HG02970 (cell line): ENCODE measurements around the gene CYSTM1.
"Not testable (repeated sequence)": the region's sequence is repeated elsewhere in the genome, so short reads cannot be mapped to it uniquely, and the experiment has no call there.

Experiments
- ATAC-seq: cut with Tn5 transposase; IDR thresholded peaks from one replicate; pipeline ENCODE4 v1.9.1; 2021; ENCODE audit warnings: mild to moderate bottlenecking, moderate library complexity, moderate number of reproducible peaks; ENCODE audit not compliant: unreplicated experiment, low FRiP score

Gene CYSTM1

GRCh38 chr5:140147460-140147859 is 27.5 kb upstream of the CYSTM1 start:
- ATAC-seq, result no peak

DNA sequence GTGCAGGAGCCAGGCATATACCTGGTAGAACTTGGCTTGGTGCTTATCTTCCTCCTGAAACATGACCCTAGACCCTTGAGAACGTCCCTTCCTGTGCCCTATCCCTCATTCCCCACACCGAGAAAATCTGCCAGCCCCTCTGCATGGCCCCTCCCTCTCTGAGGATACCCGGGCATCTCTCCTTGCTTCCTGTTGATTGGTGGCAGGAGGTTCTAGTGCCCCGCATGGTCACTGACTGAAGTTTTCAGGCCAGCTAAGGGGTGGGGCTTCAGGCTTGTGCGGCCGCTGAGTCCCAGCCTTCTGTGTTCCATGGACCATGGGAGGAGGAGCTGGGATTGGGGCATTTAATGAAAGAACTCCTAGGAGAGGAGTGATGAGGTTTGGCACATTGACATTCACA is 26.5 kb upstream of the CYSTM1 start:
- ATAC-seq, result no peak

- ATAC-seq, result no peak
These were observed 24.8 kb upstream of the CYSTM1 start for GRCh38 chr5:140150201-140150600.

DNA sequence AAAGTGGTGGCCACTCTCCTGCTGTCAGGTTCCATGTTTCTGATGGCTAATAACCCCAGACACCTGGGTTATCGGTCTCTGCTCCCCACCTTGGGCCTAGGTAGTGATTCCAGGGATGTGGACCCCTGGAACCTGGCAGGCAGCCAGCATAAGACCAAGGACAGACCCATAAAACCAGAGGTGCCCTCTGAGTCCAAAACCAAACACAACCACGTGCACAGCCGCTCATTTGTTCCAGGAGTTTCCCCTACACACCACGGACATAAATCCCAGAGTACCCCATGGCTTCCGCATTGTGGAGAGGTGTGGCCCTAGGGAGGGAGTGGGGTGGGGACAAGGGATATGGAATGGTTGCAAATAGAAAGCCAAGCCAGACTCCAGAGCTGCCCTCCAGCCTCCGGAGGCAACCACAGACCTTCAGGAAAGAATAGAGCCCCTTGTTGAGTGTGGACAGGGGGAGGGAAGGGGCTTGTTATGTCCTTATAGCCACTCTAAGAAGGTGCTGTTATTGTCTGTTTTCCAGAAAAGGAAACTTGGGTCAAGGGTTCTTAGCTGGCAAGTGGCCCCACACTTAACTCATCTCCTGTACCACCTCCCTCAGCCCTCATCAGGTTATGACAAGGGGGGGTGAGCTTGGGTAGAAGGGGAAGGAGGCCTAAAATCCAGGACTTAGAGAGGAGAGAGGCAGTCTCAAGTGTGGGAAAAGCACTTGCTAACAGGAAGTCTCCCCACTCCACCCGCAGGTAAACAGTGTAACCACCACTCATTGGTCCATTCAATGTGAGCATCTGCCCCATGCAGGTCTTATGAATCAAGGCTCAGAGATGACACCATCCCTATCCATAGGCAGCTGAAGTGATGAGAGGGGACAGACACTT is 23.6 kb upstream of the CYSTM1 start:
- no peak for ATAC-seq

- ATAC-seq, result no peak
These were observed 22.7 kb upstream of the CYSTM1 start for GRCh38 chr5:140152022-140152999.

DNA sequence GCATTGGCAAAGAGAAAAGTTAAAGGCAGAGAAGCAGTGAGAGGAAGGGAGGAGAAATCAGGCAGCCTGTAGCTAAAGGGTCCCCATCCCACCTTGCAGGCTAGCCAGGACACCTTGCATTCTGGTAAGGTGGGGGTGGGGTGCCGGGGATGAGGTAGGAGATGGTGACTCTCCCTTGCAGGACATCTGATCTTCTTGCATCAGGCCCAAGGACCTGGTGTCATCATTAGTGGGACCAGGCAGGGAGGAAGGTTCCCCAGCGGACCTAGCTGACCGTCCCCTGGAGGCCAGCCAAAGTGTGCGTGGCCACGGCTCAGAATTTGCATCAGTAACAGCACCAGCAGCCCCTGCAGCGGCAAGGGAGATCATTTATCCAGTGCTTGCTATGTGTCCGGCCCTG is 21.7 kb upstream of the CYSTM1 start:
- ATAC-seq, result no peak

DNA sequence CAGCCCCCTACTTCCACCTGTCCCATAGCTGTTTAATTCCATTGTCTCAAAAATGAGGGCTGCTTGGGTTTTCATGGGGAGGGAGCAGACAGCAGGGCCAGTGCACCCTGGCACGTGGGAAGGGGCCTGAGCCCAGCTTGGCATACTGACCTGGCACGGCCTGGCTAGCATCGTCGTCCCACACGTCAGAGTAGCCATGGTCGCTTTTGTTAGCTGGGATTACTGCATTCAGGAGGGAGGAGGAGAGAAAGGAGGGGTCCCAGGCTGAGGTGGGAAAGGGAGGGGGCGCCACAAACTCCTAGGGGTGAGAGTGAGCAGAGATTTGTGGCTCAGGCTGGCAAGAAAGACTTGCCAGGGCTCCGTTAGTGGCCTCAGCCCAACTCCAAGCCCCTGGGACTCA is 21.1 kb upstream of the CYSTM1 start:
- no peak for ATAC-seq

GRCh38 chr5:140154710-140155381 is 20.1 kb upstream of the CYSTM1 start:
- ATAC-seq, result not testable (repeated sequence)

DNA sequence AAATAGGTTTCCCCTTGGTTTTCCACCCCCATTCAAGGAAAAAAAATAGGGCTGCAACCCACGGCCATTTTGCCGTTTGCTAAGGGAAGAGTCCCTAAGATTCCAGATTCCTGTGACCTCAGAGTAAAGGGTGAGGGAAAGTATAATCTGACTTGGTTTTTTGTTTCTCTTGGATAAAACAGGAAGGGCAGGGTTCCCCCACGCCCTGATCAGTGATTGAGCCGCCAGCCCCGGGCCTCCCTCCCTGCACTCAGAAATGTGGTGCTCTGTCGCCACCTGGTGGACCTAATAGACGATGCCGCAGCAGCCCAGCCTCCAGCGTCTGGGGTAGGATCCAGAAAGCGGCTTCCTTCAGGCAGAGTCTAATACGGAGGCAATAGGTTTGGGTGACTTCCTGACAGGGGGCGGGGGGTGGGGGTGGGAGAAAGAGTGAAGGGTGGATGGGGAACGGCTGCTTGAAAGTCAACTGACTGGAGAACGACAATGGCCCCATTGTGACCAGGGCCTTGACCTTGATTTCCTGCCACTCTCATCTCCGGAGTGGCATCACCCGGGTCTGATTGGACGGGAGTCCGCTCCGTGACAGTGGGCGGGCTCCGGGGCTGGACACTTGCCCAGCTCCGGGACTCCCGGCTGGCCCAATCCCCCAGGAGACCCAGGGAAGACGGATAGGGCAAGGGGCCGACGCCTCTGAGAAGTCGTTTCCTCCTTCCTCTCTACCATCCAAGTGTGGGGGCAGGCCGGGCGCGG is 17.8 kb upstream of the CYSTM1 start:
- ATAC-seq, result peak; percentile 72

DNA sequence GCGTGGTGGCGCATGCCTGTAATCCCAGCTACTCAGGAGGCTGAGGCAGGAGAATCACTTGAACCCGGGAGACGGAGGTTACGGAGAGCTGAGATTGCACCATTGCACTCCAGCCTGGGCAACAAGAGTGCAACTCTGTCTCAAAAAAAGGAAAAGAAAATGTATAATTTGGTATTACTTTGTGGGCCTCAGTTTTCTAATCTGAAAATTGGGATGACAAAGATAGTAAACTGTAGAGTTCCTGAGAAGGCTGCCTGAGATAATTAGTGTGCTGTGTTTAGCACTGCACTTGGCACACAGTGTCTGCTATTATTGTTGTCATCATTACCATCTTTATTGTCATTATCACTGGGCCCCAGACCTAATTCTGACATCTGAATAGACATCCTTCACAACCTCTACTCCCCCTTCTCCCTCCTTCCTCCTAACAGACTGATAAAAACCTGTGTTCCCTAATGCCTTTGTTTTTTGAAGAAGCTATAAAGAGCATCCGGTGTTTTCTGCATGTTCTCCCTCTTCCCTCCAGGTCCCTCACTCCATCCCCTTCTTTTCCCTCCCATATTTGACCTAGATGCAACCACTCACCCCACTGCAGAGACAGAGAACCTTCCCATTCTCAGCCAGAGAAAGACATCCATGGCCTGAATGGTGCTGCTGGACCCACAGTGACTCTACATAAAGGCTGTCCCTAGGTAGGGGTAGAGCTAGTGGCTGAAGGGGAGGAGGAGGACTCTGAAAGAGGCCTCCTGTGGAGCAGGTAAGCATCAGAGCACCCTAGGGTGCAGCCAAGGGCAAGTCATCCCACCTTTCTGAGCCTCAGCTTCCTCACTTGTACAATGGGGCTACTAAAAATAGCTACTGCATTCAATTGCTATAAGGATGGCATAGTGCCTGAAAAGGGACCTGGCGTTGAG is 15.7 kb upstream of the CYSTM1 start:
- no peak for ATAC-seq

DNA sequence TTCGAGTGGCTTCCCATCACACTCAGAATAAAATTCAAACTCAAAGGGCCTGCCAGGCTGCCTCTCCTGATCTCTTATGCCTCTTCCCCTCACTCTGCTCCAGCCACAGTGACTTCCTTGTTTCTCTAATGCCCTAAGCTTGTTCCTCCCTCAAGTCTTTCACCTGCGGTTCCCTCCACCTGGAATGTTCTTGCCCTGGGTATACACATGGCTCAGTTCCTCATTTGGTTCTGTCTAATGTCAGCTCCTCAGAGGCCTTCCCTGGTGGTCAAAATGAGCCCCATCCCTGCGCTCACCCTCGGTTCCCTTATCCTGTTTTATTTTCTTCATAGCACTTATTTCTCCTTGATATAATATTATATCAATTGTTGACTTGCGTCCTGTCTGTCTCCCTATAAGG is 12.7 kb upstream of the CYSTM1 start:
- ATAC-seq, result no peak

DNA sequence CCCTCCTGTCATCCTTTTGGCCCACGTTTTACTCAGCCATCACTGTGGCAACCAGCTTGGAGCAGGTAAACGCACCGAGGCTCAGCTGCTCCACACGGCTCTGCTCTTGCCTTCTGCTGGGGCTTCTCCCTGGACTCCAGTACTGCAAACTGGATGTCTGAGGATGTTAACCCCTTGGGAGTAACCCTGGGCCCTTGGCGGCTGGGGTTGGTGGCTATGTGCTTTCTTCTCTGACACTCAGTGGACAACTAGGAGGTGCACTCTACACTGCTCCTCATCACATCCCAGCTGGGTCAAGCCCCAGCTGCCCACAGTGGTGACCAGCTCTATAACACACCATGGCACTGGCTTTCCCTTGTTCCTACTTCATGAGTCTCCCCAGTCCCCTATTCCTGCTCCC is 12.2 kb upstream of the CYSTM1 start:
- ATAC-seq, result no peak

DNA sequence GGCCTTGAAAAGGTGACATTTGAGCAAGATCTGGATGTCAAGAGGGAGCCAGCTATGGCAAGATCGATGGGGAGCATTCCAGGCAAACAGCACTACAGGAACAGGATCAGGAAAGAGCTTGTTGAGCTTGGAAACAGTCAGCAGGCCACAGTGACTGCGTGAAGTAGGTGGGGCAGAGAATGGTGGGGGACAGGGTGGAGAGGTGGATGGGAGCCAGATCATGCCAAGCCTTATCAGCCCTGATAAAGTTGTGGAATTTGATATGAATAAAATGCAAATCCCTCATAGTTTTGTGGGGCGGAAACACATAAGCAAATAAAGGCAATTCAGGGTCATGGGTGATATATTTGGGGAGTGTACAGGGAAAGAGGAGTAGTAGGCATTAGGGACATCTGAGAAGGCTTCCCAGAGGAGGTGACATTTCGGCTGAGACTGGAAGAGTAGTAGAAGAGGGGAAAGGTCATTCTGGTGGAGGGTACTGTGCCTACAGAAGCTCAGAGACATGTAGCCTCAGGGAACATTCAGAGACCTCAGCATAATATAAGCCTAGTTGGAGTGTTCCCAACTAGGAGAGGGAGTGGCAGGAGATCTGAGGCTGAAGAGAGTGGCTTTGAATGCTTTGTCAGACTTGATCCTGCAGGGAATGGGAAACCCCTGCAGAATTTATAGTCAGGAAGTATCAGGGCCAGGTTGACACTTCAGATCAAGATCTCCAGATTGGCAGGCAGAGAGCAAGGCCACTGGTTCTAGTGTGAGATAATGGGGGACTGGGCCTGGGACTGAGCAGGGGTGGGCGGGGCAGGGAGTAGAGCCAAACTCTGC is 9.7 kb upstream of the CYSTM1 start:
- no peak for ATAC-seq

- ATAC-seq, result no peak
These were observed 9.1 kb upstream of the CYSTM1 start for GRCh38 chr5:140165923-140166270.

GRCh38 chr5:140166911-140167310 is 8.1 kb upstream of the CYSTM1 start:
- ATAC-seq, result no peak

DNA sequence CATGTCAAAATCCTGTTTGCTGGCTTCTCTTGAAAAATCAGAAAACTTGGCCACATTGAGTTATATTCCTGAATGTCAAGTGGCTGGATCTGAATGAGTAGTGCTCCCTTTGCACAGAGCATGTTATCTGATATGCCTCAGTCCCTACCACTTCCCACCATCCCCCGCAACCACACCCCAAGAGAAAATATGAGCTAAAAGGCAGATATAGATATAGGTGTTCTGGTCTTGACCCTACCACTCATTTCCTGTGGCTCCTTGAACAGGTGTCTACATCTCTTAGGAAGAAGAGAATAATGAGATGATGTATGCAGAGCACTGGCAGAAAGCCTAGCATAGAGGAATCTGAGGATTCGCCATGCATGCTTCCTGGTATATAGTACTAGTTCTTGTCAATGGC is 6.6 kb upstream of the CYSTM1 start:
- no peak for ATAC-seq

DNA sequence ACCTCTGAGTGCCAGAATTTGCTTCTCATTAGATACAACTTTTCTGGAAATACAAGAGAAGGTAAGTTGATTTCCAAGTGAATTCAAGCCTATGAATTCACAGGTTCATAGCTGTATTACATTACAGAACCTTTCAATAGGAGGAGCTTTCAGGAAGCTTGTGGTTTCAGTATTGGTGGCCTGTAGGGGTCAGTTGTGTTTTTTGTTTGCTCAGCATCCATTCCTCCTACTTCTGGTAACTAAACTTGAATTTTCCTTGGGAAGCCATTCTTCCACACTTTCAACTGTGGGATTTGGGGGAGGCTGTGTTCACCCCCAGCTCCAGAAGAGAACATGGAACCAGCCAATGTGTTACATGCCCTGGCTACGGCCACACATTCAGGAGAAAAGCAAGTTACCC is 5.6 kb upstream of the CYSTM1 start:
- no peak for ATAC-seq

DNA sequence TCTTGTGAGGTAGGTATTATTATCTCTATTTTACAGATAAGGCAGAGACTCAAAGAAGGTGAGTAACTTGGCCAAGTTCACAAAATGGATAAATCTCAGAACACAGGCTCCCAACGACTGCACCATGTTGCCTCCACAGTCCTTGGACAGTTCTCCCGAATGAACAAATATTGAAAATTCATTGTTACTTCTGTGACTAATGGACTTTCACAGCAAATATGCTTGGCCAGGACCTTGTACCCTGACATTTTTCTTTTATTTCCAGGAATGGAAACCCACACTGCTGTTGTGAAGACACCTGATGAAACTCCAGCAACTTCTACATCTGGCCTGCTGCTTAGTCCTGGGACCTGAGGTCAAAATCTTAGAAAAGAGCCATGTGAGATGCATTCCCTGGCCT is 2.5 kb upstream of the CYSTM1 start:
- no peak for ATAC-seq
